ENCODE results near the gene WWOX.

DNA sequence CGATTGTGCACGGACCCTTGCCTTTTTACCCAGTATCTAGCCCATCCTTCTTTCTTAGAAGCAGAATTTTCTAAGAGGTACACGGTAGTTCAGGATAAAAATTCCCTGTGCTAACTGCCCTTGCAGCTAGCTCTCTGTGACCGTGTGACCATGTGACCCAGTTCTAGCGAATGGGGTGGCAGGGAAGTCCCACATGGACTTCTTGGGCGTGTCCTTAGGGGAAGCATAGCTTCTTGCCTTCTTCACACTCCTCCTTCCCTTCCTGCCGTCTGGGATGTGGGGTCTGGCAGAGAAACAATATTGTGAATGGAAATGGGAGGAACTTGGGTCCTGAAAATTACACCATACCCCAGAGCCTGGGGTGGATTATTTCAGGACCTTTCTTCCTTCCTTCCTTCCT lies 830.4 kb downstream of the WWOX start:
- TF ChIP-seq POLR2AphosphoS5 (IDR thresholded peaks at IDR 0.05; ENCODE audit: low read depth, low read length) (no peak), POLR2A (IDR thresholded peaks at IDR 0.05; ENCODE audit: low read depth, low read length) (no peak), SPI1 (IDR thresholded peaks at IDR 0.05; ENCODE audit: low read depth, low read length) (no peak), TAF1 (IDR thresholded peaks at IDR 0.05; ENCODE audit: low read depth, low read length) (no peak)

Data from GM12891 (cell line).